GM21825 (cell line): ENCODE measurements around the gene GSKIP.
"Not testable (repeated sequence)": the region's sequence is repeated elsewhere in the genome, so short reads cannot be mapped to it uniquely, and the experiment has no call there.

Source experiments
- ATAC-seq: cut with Tn5 transposase; IDR thresholded peaks from one replicate; pipeline ENCODE4 v1.9.1; 2021; ENCODE audit warnings: mild to moderate bottlenecking, moderate library complexity; ENCODE audit not compliant: unreplicated experiment

Gene GSKIP, protein sequence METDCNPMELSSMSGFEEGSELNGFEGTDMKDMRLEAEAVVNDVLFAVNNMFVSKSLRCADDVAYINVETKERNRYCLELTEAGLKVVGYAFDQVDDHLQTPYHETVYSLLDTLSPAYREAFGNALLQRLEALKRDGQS

DNA sequence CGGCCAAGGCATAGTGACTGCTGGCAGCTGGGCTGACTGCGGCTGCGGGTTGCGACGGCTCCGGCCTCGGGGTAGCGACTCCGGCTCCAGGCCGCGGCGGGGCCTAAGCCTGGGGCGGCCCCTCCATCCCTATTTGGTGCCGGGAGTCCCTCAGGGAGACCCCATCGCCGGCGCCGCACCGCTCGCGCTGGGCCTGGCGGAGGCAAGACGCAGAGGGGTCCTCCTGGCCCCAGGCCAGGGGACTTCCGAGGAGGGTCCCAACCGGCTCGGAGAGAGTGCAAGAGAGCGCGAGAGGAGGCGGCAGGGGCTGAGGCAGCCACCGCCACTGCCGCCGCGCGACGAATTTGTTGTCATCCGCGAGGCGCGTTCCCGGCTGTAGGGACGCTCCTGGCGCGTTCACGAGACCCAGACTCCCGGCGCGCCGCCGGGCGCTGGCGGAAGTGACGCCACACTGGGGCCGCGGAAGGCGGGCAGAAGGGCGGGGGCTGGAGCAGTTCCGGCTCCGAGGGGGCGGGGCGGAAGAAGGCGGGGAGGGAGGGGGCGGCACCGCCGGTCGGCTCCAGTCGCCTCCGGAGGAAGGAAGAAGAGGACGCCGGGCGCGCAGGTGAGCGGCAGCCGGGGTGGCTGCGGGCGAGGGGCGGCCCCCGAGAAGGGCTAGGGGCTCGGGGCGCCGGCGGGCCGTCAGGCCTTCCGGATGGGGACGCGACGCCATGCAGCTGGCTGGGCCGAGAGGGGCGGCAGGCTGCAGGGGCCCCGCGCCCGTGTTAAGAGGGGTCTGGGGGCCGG is at the start of gene GSKIP, which contains the start of gene ATG2B:
Gene GSKIP (plus strand): TSS at position 562 of the 786 bp plus-strand sequence. CDS start 18,722 bp downstream, outside the sequence.
Gene ATG2B (minus strand): TSS at position 377 of the 786 bp plus-strand sequence. CDS start 365 bp downstream, at position 12.
- ATAC-seq = peak; percentile 76

DNA sequence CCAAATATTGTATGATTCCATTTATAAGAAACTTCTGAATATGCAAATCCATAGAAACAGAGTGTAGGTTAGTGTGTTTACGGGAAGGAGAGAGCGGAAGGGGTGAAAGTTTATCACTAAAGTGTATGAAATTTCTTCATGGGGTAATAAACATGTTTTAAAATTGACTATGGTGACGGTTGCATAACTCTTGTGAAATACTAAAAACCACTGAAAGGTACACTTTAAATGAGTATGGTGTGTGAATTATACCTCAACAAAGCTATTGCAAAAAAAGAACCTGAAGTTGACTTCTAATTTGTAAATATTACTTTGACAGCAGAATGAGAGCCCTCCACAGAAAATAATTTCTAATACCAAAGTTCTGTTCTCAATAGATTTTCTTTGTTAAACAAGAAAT is 47.2 kb upstream of the GSKIP start:
- ATAC-seq = no peak

DNA sequence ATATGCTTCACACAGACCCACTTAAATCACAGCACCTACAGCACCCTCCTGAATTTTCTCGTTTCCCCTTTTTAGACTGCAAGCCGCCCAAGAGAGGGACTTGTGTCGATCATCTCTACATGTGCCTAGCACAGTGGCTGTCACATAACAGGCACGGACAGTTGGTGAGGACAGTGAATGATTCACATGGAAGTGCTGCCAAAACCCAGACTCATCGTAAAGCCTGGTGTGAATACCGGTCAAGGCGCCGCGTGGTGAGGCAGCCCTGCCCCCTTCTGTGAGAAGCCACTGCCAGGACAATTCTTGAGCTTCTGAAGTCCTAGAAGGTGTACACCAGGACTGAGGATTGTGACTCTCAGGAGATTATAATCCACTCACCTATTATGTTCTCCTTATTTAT is 44.5 kb upstream of the GSKIP start:
- ATAC-seq = no peak

DNA sequence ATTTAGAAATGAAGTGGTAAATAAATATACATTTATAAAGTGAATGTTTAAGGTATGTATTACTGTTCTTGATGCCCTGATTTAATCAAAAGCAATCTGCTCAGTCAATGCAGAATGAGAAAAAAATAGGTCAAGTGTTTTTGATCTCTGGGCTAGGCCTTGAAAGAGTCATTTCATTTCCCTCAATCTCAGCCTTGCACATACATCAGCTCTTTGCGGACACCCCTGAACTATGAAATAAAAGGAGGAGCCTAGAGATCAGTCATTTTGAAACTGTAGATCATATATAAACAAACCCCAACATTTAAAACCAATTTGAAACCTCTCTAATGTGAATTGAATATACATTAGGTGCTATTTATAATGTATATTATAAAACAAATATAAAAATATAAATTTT is 42.7 kb upstream of the GSKIP start:
- no peak for ATAC-seq

DNA sequence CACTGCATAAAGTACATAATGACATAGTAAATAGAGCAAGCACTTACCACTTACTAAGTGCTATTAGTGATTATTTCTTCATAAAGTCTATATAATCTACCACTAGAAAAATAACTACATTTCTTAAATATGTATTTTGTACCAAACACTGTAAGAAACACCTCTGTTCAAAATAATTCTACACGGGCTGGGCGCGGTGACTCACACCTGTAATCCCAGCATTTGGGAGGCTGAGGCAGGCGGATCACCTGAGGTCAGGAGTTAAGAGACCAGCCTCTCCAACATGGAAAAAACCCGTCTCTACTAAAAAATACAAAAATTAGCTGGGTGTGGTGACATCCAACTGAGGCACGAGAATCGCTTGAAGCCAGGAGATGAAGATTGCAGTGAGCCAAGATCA is 39.1 kb upstream of the GSKIP start:
- no peak for ATAC-seq

DNA sequence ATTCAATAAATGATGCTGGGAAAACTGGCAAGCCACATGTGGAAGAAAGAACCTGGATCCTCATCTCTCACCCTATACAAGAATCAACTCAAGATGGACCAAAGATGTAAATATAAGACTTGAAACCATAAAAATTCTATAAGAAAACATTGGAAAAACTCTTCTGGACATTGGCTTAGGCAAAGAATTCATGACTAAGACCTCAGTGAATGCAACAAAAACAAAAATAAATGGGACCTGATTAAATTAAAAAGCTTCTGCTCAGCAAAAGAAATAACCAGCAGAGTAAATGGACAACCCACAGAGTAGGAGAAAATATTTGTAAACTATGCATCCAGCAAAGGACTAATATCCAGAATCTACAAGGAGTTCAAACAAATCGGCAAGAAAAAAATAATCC is 24.8 kb upstream of the GSKIP start:
- ATAC-seq = no peak

DNA sequence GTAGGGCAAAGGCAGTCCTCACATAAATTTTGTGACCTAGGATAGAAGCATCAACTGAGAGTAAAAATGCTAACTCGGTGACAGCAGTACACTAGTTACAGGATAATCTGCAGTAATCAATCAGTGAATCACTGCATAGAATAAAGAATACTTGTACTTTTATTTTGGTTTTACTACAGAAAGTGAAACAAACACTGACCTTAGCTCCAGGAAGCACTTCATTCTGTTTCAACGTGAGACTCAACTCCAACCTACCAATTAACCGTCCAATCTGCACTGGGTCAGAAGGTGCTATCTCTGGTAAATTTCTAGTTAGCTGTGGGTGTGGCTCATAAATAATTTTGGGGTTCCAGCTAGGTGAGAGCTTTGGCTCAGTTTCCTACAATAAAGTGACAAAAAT is 22.0 kb upstream of the GSKIP start:
- no peak for ATAC-seq

DNA sequence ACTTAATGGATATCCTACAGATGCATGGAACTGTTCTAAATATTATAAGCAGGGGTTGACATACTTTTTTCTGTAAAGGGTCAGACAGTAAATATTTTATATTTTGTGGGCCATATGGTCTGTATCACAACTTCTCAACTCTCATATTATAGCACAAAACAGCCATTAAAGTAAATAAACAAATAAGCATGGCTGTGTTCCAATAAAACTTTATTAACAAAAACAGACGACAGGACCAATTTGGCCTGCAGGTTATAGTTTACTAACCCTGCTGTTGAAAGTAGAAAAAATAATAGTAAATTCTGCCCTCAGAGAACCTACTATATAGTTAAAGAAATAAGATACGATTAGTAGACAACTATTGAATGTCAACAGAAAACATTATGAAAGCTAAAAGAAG is 17.7 kb upstream of the GSKIP start:
- no peak for ATAC-seq

DNA sequence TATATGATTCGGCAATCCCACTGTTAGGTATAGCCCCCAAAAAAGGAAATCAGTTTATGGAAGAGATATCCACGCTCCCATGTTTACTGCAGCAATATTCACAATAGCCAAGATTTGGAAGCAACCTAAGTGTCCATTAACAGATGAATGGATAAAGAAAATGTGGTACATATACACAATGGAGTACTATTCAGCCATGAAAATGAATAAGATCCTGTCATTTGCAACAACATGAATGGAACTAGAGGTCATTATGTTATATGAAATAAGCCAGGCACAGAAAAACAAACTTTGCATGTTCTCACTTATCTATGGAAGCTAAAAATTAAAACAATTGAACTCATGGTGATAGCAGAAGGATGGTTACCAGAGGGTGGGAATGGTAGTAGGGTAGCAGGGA is 15.4 kb upstream of the GSKIP start:
- not testable (repeated sequence) for ATAC-seq

DNA sequence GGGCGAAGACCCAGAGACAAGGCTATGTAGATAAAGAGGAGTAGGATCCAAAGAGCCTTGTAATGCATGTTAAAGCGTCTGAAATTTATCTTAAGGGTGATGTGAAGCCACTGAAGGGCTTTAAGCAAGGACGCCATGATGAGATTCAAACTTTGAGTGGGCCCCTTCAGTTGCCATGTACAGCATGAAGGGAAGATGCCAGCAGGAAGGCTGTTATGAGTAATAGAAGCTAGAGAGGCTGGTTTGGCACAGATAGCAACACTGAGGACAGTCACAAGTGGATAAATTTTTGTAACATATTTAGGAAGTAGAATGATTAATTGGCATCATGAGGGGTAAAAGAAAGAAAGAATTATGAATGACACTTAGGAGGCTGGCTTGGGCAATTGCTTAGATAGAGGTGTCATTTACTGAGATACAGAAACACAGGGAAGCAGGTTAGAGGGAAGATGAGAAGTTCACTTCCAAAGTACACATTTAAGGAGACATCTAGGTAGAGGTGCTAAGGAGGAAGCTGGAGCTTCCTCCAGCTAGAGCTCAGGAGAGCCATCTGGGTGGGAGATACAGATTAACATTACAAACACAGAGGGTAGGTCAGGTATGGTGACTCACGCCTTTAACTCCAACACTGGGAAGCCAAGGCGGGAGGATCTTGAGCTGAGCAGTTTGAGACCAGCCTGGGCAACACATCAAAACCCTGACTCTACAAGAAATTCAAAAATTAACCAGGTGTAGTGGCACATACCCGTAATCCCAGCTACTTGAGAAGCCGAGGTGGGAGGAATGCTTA is 13.8 kb upstream of the GSKIP start:
- no peak for ATAC-seq

DNA sequence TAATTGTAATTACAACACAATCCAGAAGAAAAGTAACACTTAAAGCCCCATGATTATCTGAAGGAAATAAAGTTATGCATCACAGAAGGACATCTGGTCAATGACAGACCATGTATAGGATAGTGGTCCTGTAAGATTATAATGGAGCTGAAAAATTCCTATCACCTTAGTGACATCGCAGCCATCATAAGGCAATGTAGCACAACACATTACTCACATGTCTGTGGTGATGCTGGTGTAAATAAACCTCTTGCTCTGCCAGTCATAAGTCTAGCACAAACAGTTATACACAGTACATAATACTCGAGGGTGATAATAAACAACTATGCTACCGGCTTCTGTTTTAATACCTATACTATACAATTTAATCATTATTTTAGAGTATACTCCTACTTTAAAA is 11.3 kb upstream of the GSKIP start:
- no peak for ATAC-seq

DNA sequence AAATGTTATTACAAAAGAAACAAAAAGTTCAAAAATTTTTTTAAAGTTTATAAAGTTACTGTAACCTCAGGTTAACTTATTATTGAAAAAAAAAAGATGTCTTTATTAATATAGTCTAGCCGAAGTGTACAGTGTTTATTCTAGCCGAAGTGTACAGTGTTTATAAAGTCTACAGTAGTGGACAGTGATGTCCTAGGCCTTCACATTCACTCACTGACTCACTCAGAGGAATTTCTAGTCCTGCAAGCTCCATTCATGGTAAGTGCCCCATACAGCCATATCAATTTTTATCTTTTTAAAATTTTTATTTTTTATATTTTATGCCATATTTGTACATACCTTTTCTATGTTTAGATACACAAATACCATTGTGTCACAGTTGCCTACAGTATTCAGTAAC is 10.6 kb upstream of the GSKIP start:
- no peak for ATAC-seq

DNA sequence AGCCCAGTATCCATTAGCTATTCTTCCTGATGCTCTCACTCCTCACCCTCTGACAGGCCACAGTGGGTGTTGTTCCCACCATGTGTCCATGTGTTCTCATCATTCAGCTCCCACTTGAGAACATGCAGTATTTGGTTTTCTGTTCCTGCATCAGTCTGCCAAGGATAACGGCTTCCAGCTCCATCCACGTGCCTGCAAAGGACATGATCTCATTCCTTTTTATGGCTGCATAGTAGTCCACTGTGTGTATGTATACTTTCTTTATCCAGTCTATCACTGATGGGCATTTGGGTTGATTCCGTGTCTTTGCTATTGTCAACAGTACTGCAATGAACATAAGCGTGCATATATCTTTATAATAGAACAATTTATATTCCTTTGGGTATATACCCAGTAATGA is 9.1 kb upstream of the GSKIP start:
- ATAC-seq = no peak

DNA sequence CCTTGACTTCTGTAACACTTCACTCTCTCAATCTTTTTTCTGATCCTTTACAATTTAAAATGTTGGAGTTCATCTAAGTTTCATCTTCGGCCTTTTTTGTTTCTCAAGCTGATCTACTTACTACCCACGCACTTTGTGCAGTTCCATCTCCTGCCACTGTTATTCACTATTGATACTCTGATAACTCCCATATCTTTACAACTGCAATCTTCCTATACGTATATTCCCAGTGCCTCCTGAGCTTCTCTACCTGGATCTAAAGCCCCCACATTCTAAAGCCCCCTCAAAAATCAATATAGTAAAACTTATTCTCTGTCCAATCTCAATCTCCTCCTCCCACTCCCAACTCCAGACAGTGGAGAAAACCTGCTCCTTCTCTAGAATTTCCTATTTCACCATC is 6.1 kb upstream of the GSKIP start:
- no peak for ATAC-seq

DNA sequence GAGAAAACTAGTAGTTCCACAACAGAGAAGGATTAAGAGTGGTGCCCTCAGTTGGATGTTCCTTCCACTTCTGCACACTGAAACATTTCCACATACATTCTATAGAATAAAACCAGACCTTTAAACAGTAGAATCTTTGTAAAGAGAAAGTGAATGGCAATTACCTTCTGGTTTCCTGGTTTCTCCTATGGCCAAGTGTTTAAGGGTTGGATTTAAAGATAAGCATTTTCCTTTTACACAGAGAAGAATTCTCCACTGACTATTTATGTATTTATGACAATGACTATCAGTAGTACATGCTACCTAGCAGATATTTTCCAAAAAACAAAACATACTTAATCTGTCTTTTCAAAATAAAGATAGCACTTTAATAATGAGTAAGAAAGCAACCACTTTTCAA is 3.4 kb upstream of the GSKIP start:
- no peak for ATAC-seq

DNA sequence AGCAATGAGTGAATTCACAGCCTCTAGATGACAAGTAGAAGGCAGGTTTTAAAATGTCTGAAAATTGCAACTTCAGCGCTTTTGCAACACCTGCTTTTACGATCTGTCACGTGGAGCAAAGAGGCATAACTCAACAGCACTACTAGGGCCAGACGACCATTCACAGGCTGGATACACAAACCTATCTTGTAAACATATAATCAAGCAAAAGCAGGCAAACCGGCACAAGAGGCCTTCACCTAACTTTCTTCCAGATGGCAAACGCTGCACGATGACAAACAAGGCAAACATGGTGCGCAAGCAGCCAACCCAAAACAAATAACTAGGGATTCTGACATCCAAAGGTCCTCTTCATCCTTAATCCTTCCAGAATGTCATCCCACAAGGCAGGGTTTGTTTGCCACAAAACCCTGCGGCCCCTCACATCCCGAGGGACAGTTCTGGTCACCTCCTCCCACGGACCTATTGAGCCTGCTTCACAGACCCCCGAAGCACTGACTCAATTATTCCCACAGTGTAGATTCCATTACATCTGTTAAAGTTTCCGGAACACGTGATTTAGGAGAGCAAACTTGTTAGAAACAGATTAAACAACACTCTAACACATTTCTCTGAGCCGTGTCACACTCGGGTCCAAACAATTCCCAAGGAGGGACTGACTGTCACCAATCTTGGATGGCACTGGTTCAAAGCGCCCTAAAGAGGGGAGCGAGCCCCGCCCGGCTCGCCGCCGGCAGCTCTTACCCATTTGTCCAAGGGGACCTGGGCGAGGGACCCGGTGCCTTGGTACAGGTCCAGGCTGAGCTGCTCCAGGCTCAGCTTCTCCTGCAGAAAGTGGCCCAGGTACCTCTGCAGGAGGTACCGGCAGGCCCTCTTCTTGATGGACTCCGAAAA is 1.0 kb upstream of the GSKIP start:
- ATAC-seq = peak; percentile 17

DNA sequence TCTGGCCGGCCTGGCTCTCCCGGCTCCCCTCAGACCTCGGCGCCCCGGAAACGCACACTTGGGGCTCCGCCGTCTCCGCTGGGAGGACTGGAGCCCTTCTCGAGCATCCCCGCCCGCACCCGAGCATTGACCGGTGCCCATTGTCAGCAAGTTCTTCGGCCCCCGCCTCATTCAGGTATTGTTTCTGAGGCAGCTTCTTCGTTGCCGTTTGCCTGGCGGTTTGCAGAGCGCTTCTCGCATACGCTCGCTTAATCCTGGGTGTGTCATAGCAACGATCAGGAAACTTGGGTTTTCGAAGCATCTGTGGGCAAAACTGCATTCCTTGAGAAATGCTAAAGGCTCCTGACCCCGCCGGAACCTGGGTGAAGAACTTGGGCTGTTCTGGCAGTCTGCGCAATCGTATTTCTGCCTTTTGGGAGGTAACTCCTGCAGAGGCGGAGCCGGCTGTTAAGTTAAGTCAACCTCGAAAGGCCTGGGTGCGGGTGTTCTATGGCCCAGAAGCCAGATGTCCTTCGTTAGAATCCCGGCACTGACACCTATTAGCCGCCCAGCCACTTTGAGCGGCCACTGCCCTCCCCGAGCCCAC is 518 bp downstream of the GSKIP start:
- ATAC-seq = no peak

DNA sequence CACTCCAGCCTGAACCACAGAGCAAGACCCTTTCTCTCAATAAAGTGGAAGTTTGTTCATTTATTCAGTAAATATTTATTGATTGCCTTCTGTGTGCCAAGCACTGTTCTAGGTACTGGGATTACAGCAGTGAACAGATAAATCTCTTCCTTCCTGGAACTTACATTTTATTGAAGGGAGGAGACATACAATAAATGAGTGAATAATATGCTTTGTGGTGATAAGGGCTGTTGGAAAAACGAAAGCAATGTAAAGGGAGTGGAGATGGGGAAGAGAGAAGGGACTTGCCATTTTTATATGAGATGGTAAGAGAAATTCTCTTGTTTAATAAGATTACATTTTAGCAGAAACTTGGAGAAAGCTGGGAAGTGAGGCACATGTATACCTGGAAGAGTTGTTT is 1.6 kb downstream of the GSKIP start:
- no peak for ATAC-seq

DNA sequence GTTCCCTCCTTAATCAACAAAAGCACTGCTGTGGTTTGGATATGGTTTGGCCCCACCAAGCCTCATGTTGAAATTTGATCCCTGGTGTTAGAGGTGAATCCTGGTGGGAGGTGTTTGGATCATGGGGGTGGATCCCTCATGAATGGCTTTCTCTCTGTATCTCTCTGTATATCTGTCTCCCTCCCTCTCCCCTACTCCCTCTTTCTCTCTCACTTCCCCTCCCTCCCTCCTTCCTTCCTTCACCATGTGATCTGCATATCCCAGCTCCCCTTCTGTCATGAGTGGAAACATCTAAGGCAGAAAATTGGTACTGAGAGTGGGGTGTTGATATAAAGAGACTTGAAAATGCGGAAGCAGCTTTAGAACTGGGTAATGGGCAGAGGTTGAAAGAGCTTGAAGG is 5.2 kb downstream of the GSKIP start:
- no peak for ATAC-seq

DNA sequence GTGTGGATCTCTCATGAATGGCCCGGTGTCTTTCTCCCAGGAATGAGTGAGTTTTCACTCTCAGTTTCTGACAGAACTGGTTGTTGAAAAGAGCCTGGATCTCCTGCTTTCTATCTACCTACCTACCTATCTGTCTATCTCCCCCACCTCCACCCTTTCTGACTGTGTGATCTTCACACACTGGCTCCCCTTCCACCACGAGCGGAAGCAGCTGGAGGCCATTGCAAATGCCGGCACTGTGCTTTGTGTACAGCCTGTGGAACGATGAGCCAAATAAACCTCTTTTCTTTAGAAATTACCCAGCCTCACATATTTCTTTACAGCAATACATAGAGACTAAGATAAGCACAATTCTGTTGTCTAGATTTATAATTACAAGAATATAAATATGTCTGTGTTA is 7.2 kb downstream of the GSKIP start:
- ATAC-seq = no peak

DNA sequence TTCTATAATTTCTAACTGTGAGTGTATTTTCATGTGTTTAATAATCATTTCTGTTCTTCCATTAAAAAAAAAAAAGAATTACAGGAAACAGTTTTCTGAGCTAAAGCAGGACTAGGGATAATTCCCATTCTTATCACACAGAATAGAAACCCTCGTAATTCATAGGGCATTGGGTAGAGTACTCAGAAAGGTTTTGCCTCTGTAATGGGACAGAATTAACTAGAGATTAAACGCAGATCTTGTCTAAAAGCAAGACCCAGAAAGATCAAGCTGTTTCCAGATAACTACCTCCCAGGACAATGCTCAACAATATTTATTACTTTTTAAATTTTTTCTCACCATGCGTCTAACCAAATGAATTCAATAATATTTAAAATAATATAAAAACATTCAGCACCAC is 10.2 kb downstream of the GSKIP start:
- no peak for ATAC-seq
